Kidney epithelial cell (primary cell): ENCODE data around the gene MAGEF1. TPM values are rescaled to one million over a fixed set of nuclear protein-coding genes. Genes with fewer than 3 reads are reported as not detected.

Experiments used
- DNase-seq: peaks from one replicate; pipeline ENCODE4 v3.0.0-alpha.2; 2010; ENCODE audit warnings: low read depth
- H3K27me3 ChIP-seq: 2 replicates; pipeline ENCODE4 v1.6.0; 2011; ENCODE audit warnings: low read length; ENCODE audit not compliant: control insufficient read depth, insufficient read depth
- H3K36me3 ChIP-seq: 2 replicates; pipeline ENCODE4 v1.5.1; 2011; ENCODE audit warnings: low read length; ENCODE audit not compliant: control insufficient read depth, insufficient read depth
- H3K4me3 ChIP-seq: 2 replicates; pipeline ENCODE4 v1.5.1; 2011; ENCODE audit warnings: low read depth, mild to moderate bottlenecking, control low read depth, low read length
- CTCF ChIP-seq: IDR thresholded peaks from 2 replicates; pipeline ENCODE4 v1.5.1; 2011; ENCODE audit warnings: mild to moderate bottlenecking, moderate library complexity, low read length, control low read depth, inconsistent platforms; ENCODE audit not compliant: insufficient read depth, poor library complexity, severe bottlenecking
- total RNA-seq: library from RNA; depleted of rRNA; stranded (reverse); fragments of >200 nt; gene quantifications from 2 replicates; pipeline ENCODE4 v1.2.3, GENCODE V29; 2015

MAGEF1 gene
- total RNA-seq, 1 donor from 2014 or later = 48.0 TPM

GRCh38 chr3:184665101-184665500, 46.8 kb downstream of the MAGEF1 start:
- no peak overlapping the region for H3K4me3 ChIP-seq
- no peak for DNase-seq
- H3K36me3 ChIP-seq = no peaks in the 10 kb centered on the region
- peaks cover 4% of the 10 kb centered on the region for H3K27me3 ChIP-seq
- no peak for TF ChIP-seq CTCF

GRCh38 chr3:184663756-184664155, 48.1 kb downstream of the MAGEF1 start:
- no peak for TF ChIP-seq CTCF
- Histone ChIP-seq H3K36me3 (no peaks in the 10 kb centered on the region), H3K4me3 (no peak overlapping the region), H3K27me3 (no peaks in the 10 kb centered on the region)
- DNase-seq = no peak

GRCh38 chr3:184663356-184663755, 48.5 kb downstream of the MAGEF1 start:
- no peak for DNase-seq
- H3K27me3 ChIP-seq = no peaks in the 10 kb centered on the region
- H3K4me3 ChIP-seq = no peak overlapping the region
- no peak for TF ChIP-seq CTCF
- H3K36me3 ChIP-seq = no peaks in the 10 kb centered on the region

GRCh38 chr3:184662187-184662586, 49.7 kb downstream of the MAGEF1 start:
- Histone ChIP-seq H3K4me3 (no peak overlapping the region), H3K36me3 (no peaks in the 10 kb centered on the region), H3K27me3 (no peaks in the 10 kb centered on the region)
- no peak for DNase-seq
- TF ChIP-seq CTCF = no peak

DNA sequence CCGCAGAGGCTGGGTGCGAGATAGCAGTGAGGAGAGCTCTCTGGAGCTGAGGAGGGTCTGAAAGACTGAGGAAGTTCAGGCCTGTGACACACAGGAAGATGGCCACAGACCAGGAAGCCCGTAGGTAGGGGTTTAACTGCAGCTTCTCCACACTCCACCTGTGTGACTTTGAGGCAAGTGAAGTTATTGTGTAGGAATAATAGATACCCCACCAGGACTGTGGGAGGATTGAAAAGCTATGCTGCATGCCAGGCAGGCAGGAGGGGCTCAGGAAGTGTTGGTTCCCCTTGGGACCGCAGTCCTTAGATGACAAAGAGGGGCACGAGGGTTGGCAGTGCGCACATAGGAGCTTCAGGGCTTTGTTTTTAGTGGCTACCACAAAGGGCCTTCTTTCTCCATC, 50.9 kb downstream of the MAGEF1 start:
- Histone ChIP-seq H3K27me3 (no peaks in the 10 kb centered on the region), H3K36me3 (no peaks in the 10 kb centered on the region), H3K4me3 (no peak overlapping the region)
- no peak for DNase-seq
- no peak for TF ChIP-seq CTCF

Other genes with a start within 250 kb of the MAGEF1 start
- 1.0 and 1.5 TPM in 2 replicates for gene EPHB3, start 150.3 kb downstream of the MAGEF1 start, total RNA-seq
- gene VPS8, start 100.1 kb upstream of the MAGEF1 start, total RNA-seq = 31.9 and 57.3 TPM in 2 replicates